NCI-H69 (cell line): ENCODE results near the gene ID2.
A peak's percentile ranks its signal among the peaks of the same experiment; 100 is the strongest.

Experiments used
- DNase-seq: peaks from one replicate; lab custom pipeline; 2025; lab: John Stamatoyannopoulos, UW

Gene ID2

DNA sequence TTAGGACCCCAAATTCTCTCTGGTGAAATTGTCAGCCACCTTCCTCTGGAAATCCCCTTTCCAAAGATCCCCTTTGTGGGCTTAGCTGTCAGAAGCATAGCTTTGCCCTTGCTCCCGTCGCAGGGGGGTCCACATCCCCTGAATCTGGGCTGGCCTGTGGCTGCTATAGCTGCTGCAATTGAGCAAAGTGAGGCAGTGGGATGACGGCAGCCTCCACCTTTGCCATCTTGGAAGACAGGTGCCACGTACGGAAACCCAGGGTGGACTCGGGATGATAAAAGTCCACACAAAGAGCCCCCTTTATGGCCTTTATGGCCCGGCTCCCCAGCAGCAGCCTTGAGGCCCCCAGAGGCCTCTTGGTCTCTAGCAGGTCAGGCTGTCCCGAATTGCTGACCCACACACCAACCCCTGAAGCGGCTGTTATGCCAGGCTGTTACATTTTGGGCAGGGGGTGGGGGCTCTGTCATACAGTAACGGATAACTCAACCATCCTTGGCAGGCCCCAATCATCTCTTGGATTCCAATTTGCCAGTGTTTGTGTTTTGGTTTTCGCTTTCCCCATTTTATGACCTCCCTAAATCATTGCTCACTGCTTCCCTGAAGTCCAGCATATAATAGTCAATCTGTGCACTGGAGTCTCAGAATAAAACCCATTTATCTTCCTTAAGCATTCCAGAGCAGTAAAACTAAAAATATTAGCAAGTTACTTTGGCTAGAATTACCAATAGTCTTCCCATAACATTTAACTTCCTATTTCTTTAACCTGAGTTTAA is 33.2 kb upstream of the ID2 start:
- DNase-seq: no peak

DNA sequence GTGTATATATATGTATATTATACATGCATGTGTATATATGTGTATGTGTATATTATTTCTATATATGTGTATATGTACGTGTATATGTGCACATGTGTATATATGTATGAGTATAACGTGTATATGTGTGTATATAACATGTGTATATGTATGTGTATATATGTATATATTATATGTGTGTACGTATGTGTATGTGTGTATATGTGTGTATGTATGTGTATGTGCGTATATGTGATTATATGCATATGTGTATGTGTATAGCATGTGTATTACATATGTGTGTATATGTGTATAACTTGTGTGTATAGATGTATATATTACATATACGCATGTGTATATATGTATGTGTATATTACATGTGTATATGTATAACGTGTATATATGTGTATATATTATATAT is 32.1 kb upstream of the ID2 start:
- no peak for DNase-seq

- no peak for DNase-seq
Observed at GRCh38 chr2:8650256-8650655, 31.6 kb upstream of the ID2 start.

GRCh38 chr2:8652774-8653426 is 29.0 kb upstream of the ID2 start:
- no peak for DNase-seq

DNA sequence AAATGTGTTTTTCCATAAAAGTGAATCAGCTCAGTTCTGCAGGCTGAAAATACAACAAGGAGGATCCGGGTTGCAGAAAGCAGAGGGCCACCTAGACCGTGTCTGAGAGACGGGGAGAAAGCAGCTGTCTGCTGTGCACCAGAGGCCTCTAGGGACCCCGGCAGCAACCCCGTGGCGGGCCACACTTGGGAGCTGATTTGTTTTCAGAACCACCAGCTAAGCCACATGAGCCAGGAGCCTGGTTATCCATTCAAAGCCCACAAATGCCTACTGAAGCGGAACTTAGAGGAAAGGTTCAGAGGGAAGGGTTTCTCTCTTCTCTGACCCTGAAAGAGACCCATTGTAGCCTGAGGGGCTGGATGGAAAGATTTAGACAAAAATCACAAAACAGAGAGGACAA is 28.4 kb upstream of the ID2 start:
- DNase-seq: no peak

DNA sequence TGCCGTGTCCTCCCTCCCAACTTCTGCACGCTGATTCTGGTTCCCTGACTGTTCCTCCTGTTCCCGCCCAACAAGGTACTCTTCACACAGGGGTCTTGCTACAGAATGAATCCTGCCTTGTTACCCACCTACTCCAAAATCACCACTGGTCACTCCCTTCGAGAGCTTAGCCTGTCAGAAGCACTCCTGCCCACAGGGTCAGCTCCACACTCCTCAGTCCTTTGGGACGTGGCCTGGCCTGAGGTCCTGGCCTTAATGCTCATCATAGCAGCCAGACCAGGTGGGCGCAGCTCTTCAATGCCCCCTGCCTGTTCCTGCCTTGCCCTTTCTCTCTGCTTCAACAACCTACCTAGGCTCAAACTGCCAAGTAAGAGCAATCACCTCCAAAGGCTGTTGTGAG is 27.8 kb upstream of the ID2 start:
- DNase-seq: no peak

- no peak for DNase-seq
Observed at GRCh38 chr2:8654483-8654882, 27.4 kb upstream of the ID2 start.

GRCh38 chr2:8656160-8656641 is 25.7 kb upstream of the ID2 start:
- DNase-seq: peak; percentile 9

GRCh38 chr2:8656811-8657210 is 25.0 kb upstream of the ID2 start:
- DNase-seq: no peak

DNA sequence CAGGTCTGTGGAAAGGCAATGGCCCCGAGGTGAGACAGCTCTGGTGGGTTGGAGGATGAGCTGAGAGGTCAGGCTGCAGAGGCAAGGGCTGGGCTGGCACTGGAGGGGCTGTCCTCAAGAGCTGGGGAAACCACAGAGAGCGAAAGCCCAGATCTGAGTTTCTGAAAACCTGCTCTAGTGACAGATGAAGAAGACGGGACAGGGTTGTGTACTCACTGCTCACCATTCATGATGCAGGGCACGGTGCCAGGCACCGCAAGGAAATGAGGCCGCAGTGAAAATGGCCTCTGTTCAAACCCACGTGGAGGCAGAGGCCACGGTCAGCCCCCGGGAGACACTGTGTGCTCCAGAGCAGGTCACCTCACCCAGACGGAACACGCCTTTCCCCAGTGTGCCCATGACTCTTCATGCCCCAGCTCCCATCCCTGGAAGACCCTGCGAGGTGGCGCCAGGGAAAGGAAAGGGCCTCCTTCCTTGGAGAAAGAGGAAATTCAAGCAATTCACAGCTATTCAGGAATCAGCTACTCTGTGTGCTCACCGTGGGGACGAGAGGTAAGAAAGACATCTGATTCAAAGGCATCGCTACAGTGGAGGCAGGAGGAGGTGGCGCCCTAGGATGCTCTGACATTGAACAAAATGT is 24.3 kb upstream of the ID2 start:
- no peak for DNase-seq

DNA sequence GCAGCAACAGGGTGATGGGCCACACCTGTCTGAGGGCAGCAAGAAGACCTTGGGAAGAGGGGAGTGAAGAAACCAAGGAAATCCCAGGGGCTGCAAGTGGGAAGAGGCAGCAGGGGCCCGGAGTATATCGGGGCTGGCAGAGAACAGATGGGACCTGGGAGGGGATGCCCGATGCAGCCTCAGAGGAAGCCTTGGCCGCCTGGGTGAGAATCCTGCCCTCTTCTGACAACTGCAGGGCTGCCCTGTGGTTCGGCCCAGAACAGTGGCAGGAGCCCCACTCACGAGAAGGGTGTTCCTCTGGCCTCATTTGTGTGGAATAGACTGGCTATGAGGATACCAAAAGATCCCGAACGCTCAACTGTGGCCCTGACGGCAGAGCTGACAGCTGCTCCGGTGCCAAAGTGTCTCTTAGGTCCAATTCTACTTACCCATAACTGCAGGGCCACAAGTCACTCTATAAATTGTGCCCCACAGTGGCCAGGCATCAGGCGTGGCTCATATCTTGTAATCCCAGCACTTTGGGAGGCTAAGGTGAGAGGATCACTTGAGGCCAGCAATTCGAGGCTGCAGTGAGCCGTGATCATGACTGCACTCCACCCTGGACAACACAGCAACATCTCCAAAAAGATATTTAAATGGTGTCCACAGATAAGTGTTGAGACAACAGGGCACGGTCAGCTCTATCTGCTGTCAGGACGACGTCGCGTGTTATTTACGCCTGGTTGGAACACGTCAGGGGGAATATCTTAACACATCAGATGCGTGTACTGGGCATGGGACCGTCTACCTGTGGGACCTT is 23.6 kb upstream of the ID2 start:
- no peak for DNase-seq

DNA sequence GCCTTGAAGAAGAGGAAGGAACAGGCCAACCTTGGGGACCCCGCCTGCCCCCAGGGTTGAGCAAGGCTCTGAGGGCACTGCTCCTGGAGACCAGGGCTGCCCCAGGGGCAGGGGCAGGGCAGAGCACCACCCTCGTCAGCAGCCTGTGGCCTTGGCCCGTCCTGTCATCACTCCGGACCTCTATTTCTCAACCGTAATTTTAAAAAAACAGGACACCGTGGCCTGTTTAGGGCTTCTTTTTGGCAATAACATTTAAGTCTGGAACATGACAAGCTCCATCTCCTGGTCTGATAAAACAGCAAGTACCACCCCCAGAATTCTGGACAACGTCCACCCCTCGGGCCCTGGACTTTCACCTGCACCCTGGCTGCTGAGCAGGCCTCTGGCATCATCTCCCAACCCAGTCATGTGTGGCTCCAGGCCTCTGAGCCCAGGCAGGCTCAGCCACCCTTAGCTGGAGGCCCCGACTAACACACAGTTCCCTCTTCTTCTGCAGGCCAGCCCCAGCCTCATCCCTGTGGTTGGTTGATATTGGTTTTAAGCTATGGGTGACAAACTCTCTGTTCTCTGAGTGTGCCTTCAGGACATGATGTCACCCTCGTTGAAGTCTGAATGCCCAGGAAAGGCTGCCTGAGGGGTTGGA is 22.6 kb upstream of the ID2 start:
- no peak for DNase-seq

DNA sequence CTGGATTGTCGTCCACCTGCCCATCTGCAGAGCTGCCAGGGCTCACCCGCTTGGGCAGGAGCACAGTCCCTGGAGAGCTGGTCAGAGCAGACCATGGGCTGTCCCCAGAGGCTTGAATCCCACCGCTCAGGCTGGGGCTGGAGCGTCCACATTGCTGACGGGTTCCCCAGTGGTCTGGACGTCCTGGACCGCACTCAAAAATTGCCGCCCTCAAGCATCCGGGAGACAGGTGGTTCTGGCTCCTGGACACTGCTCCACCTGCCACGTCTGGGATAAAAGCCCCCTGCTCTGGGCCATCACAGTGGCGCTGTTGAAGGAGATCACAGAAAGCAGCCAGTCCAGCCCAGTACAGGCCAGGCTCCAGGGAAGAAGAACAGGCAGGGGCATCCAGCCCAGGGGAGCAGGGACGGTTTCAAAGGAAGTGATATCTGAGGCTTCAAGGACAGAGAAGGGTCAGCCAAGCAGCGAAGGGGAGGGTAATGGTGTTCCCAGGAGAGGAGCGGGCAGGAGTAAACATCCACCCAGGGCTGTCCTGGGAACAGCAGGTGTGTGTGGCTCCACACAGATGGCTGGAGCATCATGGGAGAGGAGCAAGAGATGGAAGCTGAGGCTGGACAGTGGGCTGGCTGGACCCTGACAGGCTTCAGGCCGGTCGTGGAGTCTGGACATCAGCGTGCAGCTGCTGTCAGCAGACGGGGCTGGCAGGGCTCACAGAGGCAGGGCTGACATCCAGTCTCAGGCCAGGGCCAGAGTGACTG is 21.9 kb upstream of the ID2 start:
- DNase-seq: peak; percentile 39

DNA sequence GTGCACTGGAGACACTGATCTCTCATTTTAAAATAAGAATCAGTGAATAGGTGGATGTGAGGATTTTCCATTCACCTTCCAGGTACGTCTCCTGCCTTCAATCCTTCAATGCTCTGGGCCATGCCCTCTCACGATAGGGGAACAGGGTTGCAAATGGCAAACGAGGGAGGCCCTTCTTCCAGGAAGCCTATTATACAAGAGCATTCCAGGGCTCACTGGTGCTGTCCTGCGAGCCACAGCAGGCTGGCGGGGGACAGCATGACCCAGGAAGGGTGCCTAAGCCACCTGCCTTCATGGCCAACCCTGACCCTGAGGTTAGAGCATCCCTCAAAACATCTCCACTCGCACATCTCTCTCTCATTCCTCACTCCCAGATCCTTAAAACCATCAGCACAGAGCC is 20.6 kb upstream of the ID2 start:
- no peak for DNase-seq

- no peak for DNase-seq
Observed at GRCh38 chr2:8661736-8662135, 20.1 kb upstream of the ID2 start.

- peak; percentile 28 for DNase-seq
Observed at GRCh38 chr2:8662239-8662879, 19.5 kb upstream of the ID2 start.

DNA sequence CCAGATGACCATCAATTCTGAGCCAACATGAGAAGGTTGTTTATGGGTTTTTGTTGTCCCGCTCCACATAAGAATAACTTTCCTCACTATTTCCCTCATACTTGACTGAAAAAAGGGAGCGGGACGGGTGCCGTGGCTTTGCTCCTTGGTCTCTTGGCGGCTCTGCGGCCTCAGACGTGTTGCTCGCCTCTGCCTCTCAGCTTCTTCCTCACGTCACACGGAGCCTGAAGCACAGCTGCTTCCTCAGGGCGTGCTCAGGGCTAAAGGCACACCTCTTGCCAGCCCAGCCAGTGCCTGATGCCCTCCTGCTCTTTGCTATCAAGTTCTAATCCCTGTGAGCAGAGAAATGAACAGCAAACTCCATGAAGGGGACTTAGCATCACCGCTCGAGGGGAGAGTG is 17.9 kb upstream of the ID2 start:
- DNase-seq: no peak

DNA sequence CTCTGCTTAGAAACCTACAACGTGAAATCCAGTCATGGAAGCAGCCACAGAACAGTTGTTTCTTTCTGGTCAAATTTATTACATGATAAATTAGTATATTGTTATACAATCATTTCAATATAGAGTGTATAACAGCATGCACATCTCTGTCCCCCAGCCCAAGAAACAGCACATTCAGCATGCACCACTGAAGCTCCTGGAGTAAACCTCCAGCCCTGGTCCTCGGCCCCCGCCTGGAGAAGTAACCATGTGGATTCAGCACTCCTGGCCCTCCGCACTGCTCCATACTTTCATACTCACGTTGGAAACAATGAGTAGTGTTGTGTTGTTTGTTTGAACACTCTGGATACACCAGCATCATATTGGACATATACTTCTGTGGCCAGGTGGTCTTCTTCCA is 15.3 kb upstream of the ID2 start:
- no peak for DNase-seq

DNA sequence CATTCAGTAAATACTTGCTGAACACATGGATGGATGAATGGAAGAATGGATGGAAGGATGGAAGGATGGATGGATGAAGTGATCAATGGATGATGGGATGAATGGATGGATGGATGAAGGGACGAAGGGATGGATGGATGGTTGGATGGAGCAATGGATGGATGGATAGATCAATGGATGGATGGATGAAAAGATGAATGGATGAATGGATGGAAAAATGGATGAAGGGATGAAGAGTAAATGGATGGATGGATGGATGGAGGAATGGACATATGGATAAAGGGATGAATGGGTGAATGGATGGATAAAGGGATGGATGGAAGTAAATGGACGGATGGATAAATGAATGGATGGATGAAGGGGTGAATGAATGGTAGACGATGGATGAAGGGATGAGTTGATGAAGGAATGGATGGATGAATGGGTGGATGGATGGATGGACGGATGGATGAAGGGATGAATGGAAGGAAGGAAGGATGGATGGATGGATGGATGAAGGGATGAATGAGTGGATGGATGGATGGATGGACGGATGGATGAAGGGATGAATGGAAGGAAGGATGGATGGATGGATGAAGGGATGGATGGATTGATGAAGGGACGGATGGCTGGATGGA is 13.9 kb upstream of the ID2 start:
- no peak for DNase-seq

DNA sequence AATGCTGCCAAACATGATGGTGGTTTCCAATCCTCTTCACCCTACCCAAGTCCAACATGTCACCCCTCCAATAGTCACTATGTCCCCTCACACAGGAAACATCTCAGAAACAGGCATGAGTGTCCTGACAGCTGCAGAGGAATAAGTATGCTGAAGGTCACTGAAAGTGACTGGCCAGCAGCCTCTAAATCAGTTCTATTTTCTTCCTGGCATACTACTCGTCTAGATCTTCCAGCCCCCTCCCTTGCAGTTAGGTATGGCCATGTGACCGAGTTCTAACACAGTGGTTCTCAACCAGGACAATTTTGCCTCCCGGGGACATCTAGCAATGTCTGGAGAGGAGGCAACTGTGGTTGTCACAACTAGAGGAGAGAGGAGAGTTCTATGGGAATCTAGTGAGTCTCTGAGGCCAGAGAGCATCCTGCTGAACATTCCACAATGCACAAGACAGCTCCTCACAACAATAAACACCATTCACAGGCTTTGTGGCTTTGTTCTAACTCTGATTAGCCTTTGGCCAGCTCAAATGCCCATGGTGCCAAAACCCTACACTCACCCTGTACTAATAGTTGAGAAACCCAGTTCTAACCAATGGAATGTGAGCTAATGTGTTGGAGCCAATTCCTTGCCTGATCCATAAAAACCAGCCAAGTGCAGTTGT is 12.6 kb upstream of the ID2 start:
- DNase-seq: peak; percentile 50
